HG02623 (cell line): ENCODE data around the gene KIRREL1.

Experiments
- ATAC-seq: cut with Tn5 transposase; IDR thresholded peaks from one replicate; pipeline ENCODE4 v1.9.1; 2021; ENCODE audit warnings: moderate library complexity; ENCODE audit not compliant: unreplicated experiment

The KIRREL1 gene

DNA sequence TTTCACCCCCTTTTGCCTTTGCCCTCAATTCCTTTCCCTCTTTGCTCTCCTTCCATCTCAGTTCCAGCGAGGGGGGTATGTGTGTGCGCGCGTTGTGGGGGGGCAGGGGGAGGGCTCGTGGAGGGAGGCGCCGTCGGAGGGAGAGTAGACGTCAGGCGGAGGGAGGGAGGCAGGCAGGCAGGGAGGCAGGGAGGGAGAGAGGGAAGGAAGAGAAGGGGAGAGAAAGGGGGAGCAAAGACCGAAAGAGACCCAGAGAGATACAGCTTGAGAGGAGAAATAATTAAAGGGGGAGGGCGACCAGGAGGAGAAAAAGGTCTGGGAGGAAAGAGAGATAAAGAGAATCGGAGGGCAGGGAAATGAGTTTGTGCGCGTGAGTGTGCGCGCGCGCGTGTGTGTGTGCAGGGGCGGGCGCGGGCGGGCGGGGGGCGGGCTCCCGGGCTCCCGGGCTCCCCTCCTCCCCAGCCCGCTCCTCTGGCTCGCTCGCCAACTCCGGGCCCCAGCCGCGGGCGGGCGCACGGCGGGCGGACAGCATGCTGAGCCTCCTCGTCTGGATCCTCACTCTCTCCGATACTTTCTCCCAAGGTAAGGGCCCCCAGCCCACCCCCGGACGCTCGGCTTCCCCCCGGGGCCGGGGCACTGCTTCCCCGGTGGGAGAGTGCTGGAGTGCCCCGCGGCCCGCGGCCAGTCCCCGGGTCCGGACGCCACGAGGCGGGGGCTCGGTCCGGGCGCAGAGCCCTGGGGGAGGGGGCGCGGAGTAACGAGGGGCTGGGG, at the start of gene KIRREL1:
Gene KIRREL1 (plus strand): TSS at position 499 of the 771 bp plus-strand sequence. CDS start 32 bp downstream, at position 531.
- no peak for ATAC-seq

DNA sequence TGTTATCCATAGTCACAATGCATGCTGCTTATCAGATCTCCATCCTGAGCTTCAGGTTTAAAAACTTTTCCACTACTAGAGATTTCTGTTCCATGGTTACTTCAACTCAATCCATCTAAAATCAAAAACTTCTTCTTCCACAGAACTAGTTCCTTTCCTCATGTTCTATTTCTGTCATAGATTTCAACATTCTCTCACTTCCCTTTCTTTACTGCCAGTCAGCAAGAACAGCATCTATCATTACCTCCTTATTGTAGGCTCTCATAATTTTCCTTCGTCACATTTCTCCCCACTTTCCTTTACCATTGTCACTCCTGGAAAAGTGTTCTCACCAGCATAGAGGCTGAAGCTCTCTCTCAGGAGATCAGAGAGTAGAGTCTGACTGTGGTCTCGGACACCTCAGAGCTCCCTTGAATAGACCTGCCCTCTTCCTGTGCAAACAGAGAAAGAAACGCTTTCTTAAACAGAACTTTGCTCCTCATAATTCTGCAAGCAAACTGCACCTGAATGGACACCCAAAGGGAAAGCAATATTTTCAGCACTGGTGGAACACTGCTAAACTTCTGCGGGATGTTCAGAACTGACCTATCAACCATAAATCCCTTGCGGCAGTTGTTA, 48.7 kb upstream of the KIRREL1 start:
- ATAC-seq: no peak

- no peak for ATAC-seq
Measured at GRCh38 chr1:157948312-157949073, 45.0 kb upstream of the KIRREL1 start.

GRCh38 chr1:157949074-157949354, 44.4 kb upstream of the KIRREL1 start:
- ATAC-seq: no peak

DNA sequence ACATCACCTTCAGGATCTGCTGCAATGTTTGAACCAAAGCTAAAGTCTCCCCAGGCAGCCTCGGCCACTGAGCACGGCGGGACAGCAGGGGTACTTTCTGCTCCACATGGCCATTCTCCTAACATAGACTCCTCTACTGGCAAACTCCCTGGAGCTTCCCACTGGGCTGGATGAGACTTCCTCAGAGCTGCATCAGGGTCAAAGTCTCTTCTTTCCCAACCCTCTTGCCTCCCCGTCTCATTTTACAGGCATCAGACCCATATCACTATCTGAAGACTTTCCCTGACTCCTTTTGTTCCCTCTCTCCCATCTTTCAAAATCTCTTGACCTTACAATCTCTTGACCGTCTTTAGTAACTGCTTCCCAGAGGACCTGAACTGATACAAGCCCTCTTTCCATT, 42.2 kb upstream of the KIRREL1 start:
- ATAC-seq: no peak

- ATAC-seq: no peak
Measured at GRCh38 chr1:157952601-157953000, 40.8 kb upstream of the KIRREL1 start.

DNA sequence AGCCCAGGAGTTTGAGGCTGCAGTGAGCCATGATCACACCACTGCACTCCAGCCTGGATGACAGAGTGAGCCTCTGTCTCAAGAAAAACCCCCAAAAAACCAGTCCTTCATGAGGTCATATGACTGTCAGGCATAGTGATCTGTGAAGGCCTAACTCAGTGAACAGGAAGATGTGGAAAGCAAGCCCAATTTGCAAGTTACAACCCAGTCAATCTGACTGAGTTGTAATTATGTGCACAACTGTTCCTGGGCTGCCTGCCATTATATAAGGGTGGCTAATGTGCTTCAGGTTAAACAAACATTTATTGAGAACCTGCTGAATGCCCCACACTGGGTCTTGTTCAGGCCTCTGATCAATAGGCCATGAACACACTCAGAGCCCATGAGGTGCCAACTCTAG, 38.2 kb upstream of the KIRREL1 start:
- no peak for ATAC-seq

DNA sequence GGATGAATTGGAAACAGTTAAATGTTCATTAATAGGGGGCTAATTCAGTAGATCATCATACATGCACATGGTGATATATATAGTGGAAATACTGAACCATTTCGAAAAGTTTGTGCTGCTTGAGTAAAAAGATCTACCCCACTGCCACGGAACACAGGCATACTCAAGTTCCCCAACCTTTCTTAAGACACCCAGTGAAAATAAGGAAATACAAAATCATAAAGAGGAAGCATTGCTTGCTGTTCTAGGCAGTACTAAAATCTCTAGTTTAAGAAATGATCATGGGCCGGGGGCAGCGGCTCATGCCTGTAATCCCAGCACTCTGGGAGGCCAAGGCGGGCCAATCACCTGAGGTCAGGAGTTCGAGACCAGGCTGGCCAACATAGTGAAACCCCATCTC, 37.6 kb upstream of the KIRREL1 start:
- no peak for ATAC-seq

DNA sequence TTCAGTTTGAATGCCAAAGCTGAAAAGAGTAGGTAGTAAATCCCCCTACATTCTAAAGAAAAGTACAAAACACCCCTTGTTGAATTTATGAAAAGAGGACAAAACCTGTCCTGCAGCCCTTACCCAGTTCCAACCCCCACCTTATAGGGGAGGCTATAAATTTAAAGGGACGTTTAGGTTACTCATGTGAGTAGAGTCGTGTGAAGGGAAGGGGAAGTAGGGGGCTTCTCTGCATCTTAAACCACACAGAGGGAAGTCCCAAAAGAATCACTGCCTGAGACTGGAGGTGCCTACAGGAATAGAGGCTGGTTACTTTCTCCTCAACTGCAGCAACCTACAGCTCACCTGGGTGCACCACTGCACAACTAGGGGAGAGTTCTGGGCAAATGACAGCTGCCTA, 36.7 kb upstream of the KIRREL1 start:
- ATAC-seq: no peak

- no peak for ATAC-seq
Measured at GRCh38 chr1:157958263-157958662, 35.2 kb upstream of the KIRREL1 start.

GRCh38 chr1:157959750-157960149, 33.7 kb upstream of the KIRREL1 start:
- no peak for ATAC-seq

GRCh38 chr1:157960773-157961172, 32.7 kb upstream of the KIRREL1 start:
- ATAC-seq: no peak

GRCh38 chr1:157961805-157962762, 31.4 kb upstream of the KIRREL1 start:
- ATAC-seq: no peak

DNA sequence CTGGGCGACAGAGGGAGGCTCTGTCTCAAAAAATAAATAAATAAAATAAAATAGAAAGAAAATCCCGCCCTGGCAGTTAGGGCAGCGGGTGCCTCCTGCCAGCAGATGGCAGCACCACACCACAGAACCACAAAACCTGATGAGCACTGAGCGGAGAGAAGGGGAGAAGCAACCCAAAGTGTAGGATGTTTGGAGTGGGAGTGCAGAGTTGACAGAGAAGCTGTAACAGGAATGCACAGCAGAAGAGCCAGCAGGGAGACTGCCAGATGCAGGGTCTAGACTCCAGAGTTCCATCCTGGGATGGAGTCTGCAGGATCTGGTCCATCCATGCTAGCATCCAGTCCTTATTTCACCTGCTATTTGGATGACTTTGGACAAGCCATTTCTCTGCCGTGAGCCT, 29.7 kb upstream of the KIRREL1 start:
- ATAC-seq: no peak

- no peak for ATAC-seq
Measured at GRCh38 chr1:157965584-157965983, 27.9 kb upstream of the KIRREL1 start.

GRCh38 chr1:157966031-157966537, 27.4 kb upstream of the KIRREL1 start:
- ATAC-seq: no peak

DNA sequence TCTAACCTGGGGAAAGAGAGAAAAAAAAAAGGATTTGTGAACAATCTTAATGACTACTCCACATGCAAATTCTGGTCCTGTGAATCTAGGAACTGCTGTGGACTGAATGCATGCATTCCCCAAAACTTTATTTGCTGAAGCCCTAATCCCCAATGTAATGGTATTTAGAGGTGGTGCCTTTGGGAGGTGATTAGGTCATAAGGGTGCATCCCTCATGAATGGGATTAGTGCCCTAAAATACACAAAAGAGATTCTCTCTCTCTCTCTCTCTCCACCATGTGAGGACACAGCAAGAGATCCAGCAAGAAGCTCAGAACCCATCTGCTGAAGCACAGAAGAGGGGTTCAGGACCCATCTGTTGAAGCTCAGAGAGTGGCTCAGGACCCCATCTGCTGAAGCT, 26.2 kb upstream of the KIRREL1 start:
- no peak for ATAC-seq

- ATAC-seq: no peak
Measured at GRCh38 chr1:157968508-157968907, 24.9 kb upstream of the KIRREL1 start.

GRCh38 chr1:157968946-157969345, 24.5 kb upstream of the KIRREL1 start:
- ATAC-seq: no peak

DNA sequence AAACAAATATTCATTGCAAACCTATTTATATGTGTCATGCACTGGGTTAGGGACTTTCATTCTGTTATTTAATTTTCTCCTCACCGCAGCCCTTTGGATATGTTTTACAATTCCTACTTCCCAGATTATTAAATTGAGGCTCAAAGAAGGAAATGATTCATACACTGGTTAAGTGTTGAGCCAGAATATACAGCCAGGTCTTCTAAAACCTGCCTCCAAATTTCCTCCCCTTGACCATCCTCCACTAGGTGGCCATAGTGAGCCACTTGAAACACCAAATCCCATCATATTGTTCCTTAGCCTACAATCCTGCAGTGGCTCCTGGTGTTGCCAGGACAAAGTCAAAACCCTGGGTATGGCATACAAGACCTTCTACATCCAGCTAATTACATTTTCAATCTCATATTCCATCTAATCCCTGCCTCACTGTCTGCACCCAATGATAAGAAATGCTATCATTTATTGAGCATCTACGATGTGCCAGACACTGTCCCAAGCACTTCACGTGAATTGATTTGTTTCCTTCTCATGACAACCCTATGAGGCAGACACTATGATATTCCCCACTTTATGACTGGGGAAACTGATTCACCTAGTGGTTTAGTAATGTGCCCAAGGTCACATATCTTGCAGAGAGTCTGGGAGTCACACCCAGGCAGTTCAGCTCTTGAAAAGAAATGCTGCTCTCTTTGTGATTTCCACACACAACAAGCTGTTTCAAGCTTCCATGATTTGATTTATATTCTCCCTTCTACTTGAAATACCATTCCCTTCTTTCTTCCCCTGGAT, 23.6 kb upstream of the KIRREL1 start:
- no peak for ATAC-seq
